ENCODE measurements around the gene DOCK8. TPM values are rescaled to one million over a fixed set of nuclear protein-coding genes. Genes with fewer than 3 reads are reported as not detected.

Gene DOCK8
- total RNA-seq, 1 experiment from 2014 or later: 2.2 TPM

GRCh38 chr9:372128-372527 lies 157.5 kb downstream of the DOCK8 start:
- no peaks in the 10 kb centered on the region for H3K9me3 ChIP-seq (replicated peaks)
- H3K36me3 ChIP-seq: no peaks in the 10 kb centered on the region
- no peak overlapping the region for H3K4me3 ChIP-seq
- peaks cover 59% of the 10 kb centered on the region for H3K4me1 ChIP-seq
- no peaks in the 10 kb centered on the region for H3K27me3 ChIP-seq
- peak; percentile 44 to 67 for DNase-seq
- H3K27ac ChIP-seq: peak overlapping the region; percentile 66

DNA sequence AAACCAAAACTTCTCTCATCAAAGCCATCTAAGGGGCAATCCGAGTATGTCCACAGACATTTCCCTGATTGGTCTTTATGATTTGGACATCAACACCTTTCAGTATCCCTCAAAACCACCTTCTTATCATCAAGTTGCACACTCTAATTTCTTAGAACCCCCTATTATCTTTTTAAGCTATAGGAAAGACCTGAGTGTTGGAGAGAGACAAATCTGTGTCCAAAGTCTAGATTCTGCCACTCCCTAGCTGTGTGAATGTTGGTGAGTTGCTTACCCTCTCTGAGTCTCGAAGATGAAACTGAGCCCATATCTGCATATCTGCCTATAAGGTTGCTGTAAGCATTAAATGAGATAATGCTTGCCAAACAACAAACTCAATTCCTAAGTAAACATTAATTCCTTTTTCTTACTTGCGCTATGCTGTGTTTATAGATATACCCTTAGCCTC lies 159.1 kb downstream of the DOCK8 start:
- Histone ChIP-seq H3K9me3 (replicated peaks) (no peaks in the 10 kb centered on the region), H3K4me3 (no peak overlapping the region), H3K27ac (peak overlapping the region; percentile 89), H3K36me3 (no peaks in the 10 kb centered on the region), H3K4me1 (peaks cover 59% of the 10 kb centered on the region), H3K27me3 (no peaks in the 10 kb centered on the region)
- DNase-seq: no peak

GRCh38 chr9:374736-375135 lies 160.1 kb downstream of the DOCK8 start:
- no peaks in the 10 kb centered on the region for H3K27me3 ChIP-seq
- no peaks in the 10 kb centered on the region for H3K36me3 ChIP-seq
- peak; percentile 75 to 90 for DNase-seq
- H3K9me3 ChIP-seq (replicated peaks): no peaks in the 10 kb centered on the region
- H3K27ac ChIP-seq: peak overlapping the region; percentile 89
- H3K4me3 ChIP-seq: no peak overlapping the region
- peaks cover 54% of the 10 kb centered on the region for H3K4me1 ChIP-seq

DNA sequence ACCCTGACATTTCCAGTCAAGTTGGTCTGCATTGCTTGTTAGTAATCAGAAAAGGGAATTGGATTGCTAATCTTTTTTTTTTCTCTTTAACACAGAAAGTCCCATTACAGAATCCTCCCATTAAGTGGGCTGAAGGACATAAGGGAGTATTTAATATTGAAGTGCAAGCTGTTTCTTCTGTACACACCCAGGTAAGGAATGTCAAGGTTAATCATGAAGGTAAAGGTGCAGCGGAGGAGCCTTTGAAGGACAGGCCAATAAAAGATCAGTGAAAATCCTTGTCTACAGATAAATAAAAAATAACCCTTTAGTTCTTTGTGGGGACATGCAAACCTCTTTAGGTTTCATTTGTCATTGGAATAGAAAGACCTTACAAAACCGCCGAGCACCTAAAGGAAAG lies 161.4 kb downstream of the DOCK8 start:
- H3K36me3 ChIP-seq: no peaks in the 10 kb centered on the region
- H3K9me3 ChIP-seq (replicated peaks): no peaks in the 10 kb centered on the region
- no peak overlapping the region for H3K4me3 ChIP-seq
- no peaks in the 10 kb centered on the region for H3K27me3 ChIP-seq
- peaks cover 40% of the 10 kb centered on the region for H3K4me1 ChIP-seq
- DNase-seq: no peak
- H3K27ac ChIP-seq: no peak overlapping the region

- Histone ChIP-seq H3K4me1 (peaks cover 22% of the 10 kb centered on the region), H3K27ac (no peak overlapping the region), H3K4me3 (no peak overlapping the region), H3K27me3 (no peaks in the 10 kb centered on the region), H3K36me3 (no peaks in the 10 kb centered on the region), H3K9me3 (replicated peaks) (no peaks in the 10 kb centered on the region)
- DNase-seq: no peak
These were observed 163.6 kb downstream of the DOCK8 start for GRCh38 chr9:378263-378662.

DNA sequence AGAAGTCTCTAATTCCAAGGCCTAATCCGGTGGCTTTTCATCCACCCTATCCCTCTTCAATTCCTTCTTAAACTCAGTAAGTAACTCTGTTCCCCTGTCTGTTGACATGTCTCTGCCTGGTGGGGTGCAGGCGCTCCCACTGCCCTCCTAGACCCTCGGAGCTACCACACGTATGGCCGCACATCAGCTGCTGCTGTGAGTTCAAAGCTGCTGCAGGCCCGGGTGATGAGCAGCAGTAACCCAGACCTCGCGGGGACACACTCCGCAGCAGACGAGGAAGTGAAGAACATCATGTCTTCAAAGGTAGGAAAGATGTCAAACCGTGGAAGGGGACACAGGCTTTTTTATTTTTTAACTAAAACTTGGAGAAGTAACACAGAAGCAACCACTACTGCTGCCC lies 167.7 kb downstream of the DOCK8 start:
- Histone ChIP-seq H3K27me3 (no peaks in the 10 kb centered on the region), H3K4me3 (no peak overlapping the region), H3K27ac (no peak overlapping the region), H3K4me1 (no peaks in the 10 kb centered on the region), H3K36me3 (no peaks in the 10 kb centered on the region), H3K9me3 (replicated peaks) (no peaks in the 10 kb centered on the region)
- no peak for DNase-seq

DNA sequence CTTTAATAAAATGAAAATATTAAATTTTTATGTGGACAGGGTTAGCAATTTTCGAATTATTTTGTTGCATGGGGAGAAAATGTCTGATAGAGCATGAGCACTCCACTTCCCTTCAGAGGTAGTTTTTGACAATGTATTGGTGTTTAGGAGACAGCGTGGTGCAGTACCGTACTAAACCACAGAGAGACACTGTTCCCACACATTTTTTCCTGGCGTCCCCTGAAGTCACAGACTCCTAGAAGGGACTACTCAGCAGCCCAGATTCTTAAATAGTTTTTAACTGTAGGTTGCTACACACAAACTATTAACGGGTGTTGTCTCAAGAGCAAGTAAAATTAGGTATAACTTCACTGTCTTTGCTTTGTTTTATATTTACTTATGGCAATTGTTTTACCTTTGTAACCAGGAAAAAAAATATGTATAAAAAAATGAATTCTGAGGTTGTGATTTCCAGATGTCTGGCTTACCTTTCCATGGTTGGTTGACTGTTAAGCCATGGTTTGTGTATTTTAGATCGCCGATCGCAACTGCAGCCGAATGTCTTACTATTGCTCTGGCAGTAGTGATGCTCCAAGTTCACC lies 171.2 kb downstream of the DOCK8 start:
- no peaks in the 10 kb centered on the region for H3K27me3 ChIP-seq
- no peaks in the 10 kb centered on the region for H3K36me3 ChIP-seq
- H3K9me3 ChIP-seq (replicated peaks): no peaks in the 10 kb centered on the region
- H3K27ac ChIP-seq: no peak overlapping the region
- peak; percentile 36 to 81 for DNase-seq
- H3K4me1 ChIP-seq: peaks cover 6% of the 10 kb centered on the region
- no peak overlapping the region for H3K4me3 ChIP-seq

DNA sequence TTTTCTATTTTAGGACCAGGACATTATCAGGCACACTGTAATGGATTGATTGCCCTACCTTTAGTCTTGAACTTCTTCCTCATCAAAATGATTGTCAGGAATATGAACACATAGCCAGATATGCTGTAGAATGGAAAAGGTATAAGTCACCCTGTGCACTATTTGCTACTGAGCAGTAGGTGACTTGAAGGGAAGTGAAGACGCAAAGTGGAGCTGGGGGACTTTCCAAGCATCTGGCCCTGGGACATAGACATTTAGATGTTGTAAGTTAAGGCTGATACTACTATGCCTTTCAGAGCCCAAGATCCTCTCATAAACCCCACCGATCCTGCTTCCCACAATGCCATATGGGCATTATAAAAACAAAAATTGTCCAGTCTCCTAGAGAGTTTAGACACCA lies 174.5 kb downstream of the DOCK8 start:
- no peak for DNase-seq
- Histone ChIP-seq H3K4me1 (peaks cover 6% of the 10 kb centered on the region), H3K27ac (no peak overlapping the region), H3K27me3 (no peaks in the 10 kb centered on the region), H3K9me3 (replicated peaks) (no peaks in the 10 kb centered on the region), H3K4me3 (no peak overlapping the region), H3K36me3 (no peaks in the 10 kb centered on the region)

GRCh38 chr9:389758-390157 lies 175.1 kb downstream of the DOCK8 start:
- peaks cover 6% of the 10 kb centered on the region for H3K4me1 ChIP-seq
- H3K36me3 ChIP-seq: no peaks in the 10 kb centered on the region
- DNase-seq: no peak
- no peaks in the 10 kb centered on the region for H3K9me3 ChIP-seq (replicated peaks)
- no peak overlapping the region for H3K27ac ChIP-seq
- no peaks in the 10 kb centered on the region for H3K27me3 ChIP-seq
- H3K4me3 ChIP-seq: no peak overlapping the region

- no peak overlapping the region for H3K27ac ChIP-seq
- no peak for DNase-seq
- no peaks in the 10 kb centered on the region for H3K36me3 ChIP-seq
- no peaks in the 10 kb centered on the region for H3K9me3 ChIP-seq (replicated peaks)
- peaks cover 6% of the 10 kb centered on the region for H3K4me1 ChIP-seq
- no peaks in the 10 kb centered on the region for H3K27me3 ChIP-seq
- H3K4me3 ChIP-seq: no peak overlapping the region
These were observed 177.6 kb downstream of the DOCK8 start for GRCh38 chr9:392077-392804.

DNA sequence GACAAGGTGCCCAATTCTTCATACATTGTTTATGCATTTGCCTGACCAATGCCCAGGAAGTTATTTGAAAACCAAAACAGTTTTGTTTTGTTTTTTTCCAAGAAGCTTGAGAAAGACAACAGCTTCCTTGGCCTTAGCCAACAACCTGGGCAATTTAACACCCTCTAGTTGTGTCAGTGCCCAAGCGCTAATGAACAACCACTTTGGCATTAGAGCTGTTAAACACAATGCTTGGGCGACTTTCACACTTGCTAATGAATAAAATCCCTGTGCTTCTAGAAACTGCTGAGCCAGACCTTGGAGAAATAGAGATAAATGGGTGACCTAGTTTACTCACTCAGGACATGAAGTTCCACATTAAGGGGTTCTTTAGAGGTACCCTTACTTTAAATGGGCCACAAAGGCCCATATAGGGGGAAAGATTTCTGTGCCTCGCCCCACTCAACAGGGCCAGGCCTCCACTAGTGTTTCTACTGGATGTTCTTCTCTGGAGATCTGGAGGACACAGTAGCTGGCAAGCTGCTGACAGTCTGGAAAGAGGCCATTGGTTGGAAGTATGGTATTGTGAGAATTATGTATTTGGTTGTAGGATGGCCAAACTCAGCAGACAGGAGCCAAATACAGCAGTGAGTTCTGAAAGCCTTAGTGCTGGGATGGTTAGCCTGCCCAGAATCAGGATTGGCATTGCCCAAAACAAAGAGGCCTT lies 179.8 kb downstream of the DOCK8 start:
- DNase-seq: no peak
- H3K4me3 ChIP-seq: no peak overlapping the region
- no peak overlapping the region for H3K27ac ChIP-seq
- no peaks in the 10 kb centered on the region for H3K36me3 ChIP-seq
- no peaks in the 10 kb centered on the region for H3K4me1 ChIP-seq
- H3K27me3 ChIP-seq: no peaks in the 10 kb centered on the region
- no peaks in the 10 kb centered on the region for H3K9me3 ChIP-seq (replicated peaks)

DNA sequence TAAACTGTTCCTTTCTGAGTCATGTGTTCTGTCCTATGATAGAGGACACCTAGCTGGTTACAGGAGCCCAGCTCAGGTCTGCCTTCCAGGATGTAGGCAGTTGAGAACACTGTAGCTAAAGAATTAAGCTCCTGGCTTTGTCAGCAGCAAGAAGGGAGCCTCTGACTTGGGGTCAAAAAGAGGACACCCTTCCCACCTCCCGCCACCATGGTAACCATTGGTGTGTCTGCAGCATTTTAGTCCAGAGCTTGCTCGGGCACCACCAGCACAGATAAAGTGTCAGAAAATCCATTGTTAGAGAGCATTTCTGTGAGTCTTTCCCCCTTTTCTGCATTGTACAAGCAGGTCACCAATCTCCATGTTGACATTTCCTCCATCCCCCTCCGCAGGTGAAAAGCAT lies 181.7 kb downstream of the DOCK8 start:
- Histone ChIP-seq H3K27ac (no peak overlapping the region), H3K9me3 (replicated peaks) (no peaks in the 10 kb centered on the region), H3K4me1 (no peaks in the 10 kb centered on the region), H3K27me3 (no peaks in the 10 kb centered on the region), H3K36me3 (no peaks in the 10 kb centered on the region), H3K4me3 (no peak overlapping the region)
- no peak for DNase-seq

GRCh38 chr9:398085-398484 lies 183.4 kb downstream of the DOCK8 start:
- Histone ChIP-seq H3K36me3 (no peaks in the 10 kb centered on the region), H3K4me1 (no peaks in the 10 kb centered on the region), H3K4me3 (no peak overlapping the region), H3K27ac (no peak overlapping the region), H3K9me3 (replicated peaks) (no peaks in the 10 kb centered on the region), H3K27me3 (no peaks in the 10 kb centered on the region)
- no peak for DNase-seq

GRCh38 chr9:401223-401622 lies 186.6 kb downstream of the DOCK8 start:
- Histone ChIP-seq H3K27me3 (no peaks in the 10 kb centered on the region), H3K4me1 (no peaks in the 10 kb centered on the region), H3K4me3 (no peak overlapping the region), H3K36me3 (no peaks in the 10 kb centered on the region), H3K27ac (no peak overlapping the region), H3K9me3 (replicated peaks) (no peaks in the 10 kb centered on the region)
- DNase-seq: no peak

- Histone ChIP-seq H3K27ac (no peak overlapping the region), H3K36me3 (no peaks in the 10 kb centered on the region), H3K9me3 (replicated peaks) (no peaks in the 10 kb centered on the region), H3K27me3 (no peaks in the 10 kb centered on the region), H3K4me3 (no peak overlapping the region), H3K4me1 (no peaks in the 10 kb centered on the region)
- DNase-seq: no peak
These were observed 189.6 kb downstream of the DOCK8 start for GRCh38 chr9:404234-404633.
